T-helper 1 cell treated with Interleukin-12 subunit alpha and Interleukin-12 subunit beta and Interleukin-4 antibody, amounts not matched to agents 30 ng/mL and 1 ng/mL, for 36 hours (primary cell): ENCODE results near the gene MRPL42. TPM values are rescaled to one million over a fixed set of nuclear protein-coding genes. Genes with fewer than 3 reads are reported as not detected.
"Not testable (repeated sequence)": the region's sequence is repeated elsewhere in the genome, so short reads cannot be mapped to it uniquely, and the experiment has no call there.

Source experiments
- intact Hi-C: fragments of 100-400 bp; cut with micrococcal nuclease; formaldehyde crosslinking; loops from one replicate; pipeline ENCODE4 v1.15.1; 2024
- total RNA-seq: library from RNA; stranded (reverse); gene quantifications from 2 replicates; pipeline ENCODE4 v1.2.3, GENCODE V29; 2022

Gene MRPL42
- total RNA-seq, 1 donor from 2014 or later, result 66.6 TPM

GRCh38 chr12:93536766-93537488, 69.6 kb downstream of the MRPL42 start:
- intact Hi-C loops, result no loop called here

- intact Hi-C loops, result no loop called here
Observed at GRCh38 chr12:93537769-93538168, 70.5 kb downstream of the MRPL42 start.

GRCh38 chr12:93539821-93540220, 72.5 kb downstream of the MRPL42 start:
- intact Hi-C loops, result no loop called here

GRCh38 chr12:93540466-93540865, 73.2 kb downstream of the MRPL42 start:
- intact Hi-C loops, result no loop called here

GRCh38 chr12:93541578-93542225, 74.4 kb downstream of the MRPL42 start:
- intact Hi-C loops, result no loop called here

GRCh38 chr12:93547778-93548177, 80.5 kb downstream of the MRPL42 start:
- intact Hi-C loops, result no loop called here

- intact Hi-C loops, result no loop called here
Observed at GRCh38 chr12:93549174-93549573, 81.9 kb downstream of the MRPL42 start.

- intact Hi-C loops, result no loop called here
Observed at GRCh38 chr12:93550748-93551611, 83.7 kb downstream of the MRPL42 start.

- intact Hi-C loops, result no loop called here
Observed at GRCh38 chr12:93552427-93552826, 85.1 kb downstream of the MRPL42 start.

GRCh38 chr12:93557879-93558278, 90.6 kb downstream of the MRPL42 start:
- intact Hi-C loops, result not testable (repeated sequence)

GRCh38 chr12:93558685-93559084, 91.4 kb downstream of the MRPL42 start:
- intact Hi-C loops, result not testable (repeated sequence)

GRCh38 chr12:93563807-93564538, 96.7 kb downstream of the MRPL42 start:
- intact Hi-C loops, result loop anchor here (1.0 kb wide), 2 partner anchors 39 to 61 kb away; no protein-coding TSS in a partner anchor

- intact Hi-C loops, result no loop called here
Observed at GRCh38 chr12:93565760-93566159, 98.4 kb downstream of the MRPL42 start.

Other genes starting within 250 kb of the MRPL42 start
- 41.0 and 45.3 TPM in 2 replicates for gene NUDT4, start 89.6 kb upstream of the MRPL42 start, total RNA-seq
- 183 and 184 TPM in 2 replicates for gene UBE2N, start 25.6 kb upstream of the MRPL42 start, total RNA-seq
- 51.2 and 52.2 TPM in 2 replicates for gene SOCS2, start 105.2 kb downstream of the MRPL42 start, total RNA-seq
- 8.7 and 11.6 TPM in 2 replicates for gene CRADD, start 209.9 kb downstream of the MRPL42 start, total RNA-seq